Measurements from ENCODE around the gene ACTA1. TPM values are rescaled to one million over a fixed set of nuclear protein-coding genes. Genes with fewer than 3 reads are reported as not detected.

ACTA1 gene
- total and polyA plus RNA-seq, 2 of the 13 experiments (the other 11 are each of a cell fraction or from before 2014, with no cell fraction given) = 1.4 to 5.2 TPM

GRCh38 chr1:229408458-229409037 is 25.3 kb downstream of the ACTA1 start (continued):
- TF ChIP-seq ZNF318 (CRISPR knock-in tag; IDR thresholded peaks at IDR 0.05) (no peak), SP1 (IDR thresholded peaks at IDR 0.05) (no peak), SP1 (CRISPR knock-in tag; IDR thresholded peaks at IDR 0.05) (no peak), ZBTB43 (CRISPR knock-in tag; conservative IDR thresholded peaks at IDR 0.05) (0 out of 2 replicates have a peak, but pooled peaks have one; percentile 30), MTERF4 (CRISPR knock-in tag; IDR thresholded peaks at IDR 0.05) (no peak), ZNF207 (IDR thresholded peaks at IDR 0.05; ENCODE audit: borderline replicate concordance) (no peak), KDM5B (CRISPR knock-in tag; IDR thresholded peaks at IDR 0.05; ENCODE audit: borderline replicate concordance) (no peak), HMG20B (CRISPR knock-in tag; conservative IDR thresholded peaks at IDR 0.05) (no peak), PATZ1 (CRISPR knock-in tag; IDR thresholded peaks at IDR 0.05) (0 out of 2 replicates have a peak, but pooled peaks have one; percentile 16), DNMT1 (CRISPR knock-in tag; IDR thresholded peaks at IDR 0.05) (no peak), ZNF614 (CRISPR knock-in tag; IDR thresholded peaks at IDR 0.05; ENCODE audit: borderline replicate concordance) (no peak), HNF1B (CRISPR knock-in tag; IDR thresholded peaks at IDR 0.05) (no peak)
